GM19468 (cell line): ENCODE results near the gene RAB3GAP1.
"Not testable (repeated sequence)": the region's sequence is repeated elsewhere in the genome, so short reads cannot be mapped to it uniquely, and the experiment has no call there.

Source experiments
- ATAC-seq: cut with Tn5 transposase; IDR thresholded peaks from one replicate; pipeline ENCODE4 v1.9.1; 2021; ENCODE audit warnings: mild to moderate bottlenecking, moderate library complexity, moderate number of reproducible peaks; ENCODE audit not compliant: unreplicated experiment; ENCODE audit errors: extremely low read depth

Gene RAB3GAP1

GRCh38 chr2:135052042-135052876 lies at the start of gene RAB3GAP1:
Gene RAB3GAP1, plus strand, starts transcription at chr2:135052292. Its CDS starts 16 bp downstream, at chr2:135052308.
- peak; percentile 75 for ATAC-seq

GRCh38 chr2:135002836-135003235 lies 49.3 kb upstream of the RAB3GAP1 start:
- no peak for ATAC-seq

GRCh38 chr2:135004005-135004746 lies 47.9 kb upstream of the RAB3GAP1 start:
- ATAC-seq = no peak

GRCh38 chr2:135005753-135006152 lies 46.3 kb upstream of the RAB3GAP1 start:
- ATAC-seq = no peak

- ATAC-seq = no peak
Observed at GRCh38 chr2:135009339-135009738, 42.8 kb upstream of the RAB3GAP1 start.

- ATAC-seq = no peak
Observed at GRCh38 chr2:135010200-135010942, 41.7 kb upstream of the RAB3GAP1 start.

GRCh38 chr2:135011633-135012032 lies 40.5 kb upstream of the RAB3GAP1 start:
- ATAC-seq = no peak

- no peak for ATAC-seq
Observed at GRCh38 chr2:135021618-135022017, 30.5 kb upstream of the RAB3GAP1 start.

GRCh38 chr2:135022952-135023880 lies 28.9 kb upstream of the RAB3GAP1 start:
- ATAC-seq = no peak

- ATAC-seq = no peak
Observed at GRCh38 chr2:135023886-135024485, 28.1 kb upstream of the RAB3GAP1 start.

GRCh38 chr2:135029481-135030134 lies 22.5 kb upstream of the RAB3GAP1 start:
- ATAC-seq = no peak

GRCh38 chr2:135030826-135031225 lies 21.3 kb upstream of the RAB3GAP1 start:
- no peak for ATAC-seq

GRCh38 chr2:135033216-135033615 lies 18.9 kb upstream of the RAB3GAP1 start:
- ATAC-seq = not testable (repeated sequence)

GRCh38 chr2:135037831-135038230 lies 14.3 kb upstream of the RAB3GAP1 start:
- no peak for ATAC-seq

- no peak for ATAC-seq
Observed at GRCh38 chr2:135043345-135043744, 8.7 kb upstream of the RAB3GAP1 start.

- ATAC-seq = no peak
Observed at GRCh38 chr2:135047300-135047699, 4.8 kb upstream of the RAB3GAP1 start, which contains the start of gene MAP3K19. Gene MAP3K19, minus strand, starts transcription at chr2:135047447. Its CDS starts 22,800 bp downstream, at chr2:135024647.

GRCh38 chr2:135048122-135048521 lies 4.0 kb upstream of the RAB3GAP1 start:
- ATAC-seq = no peak

- no peak for ATAC-seq
Observed at GRCh38 chr2:135050132-135050531, 2.0 kb upstream of the RAB3GAP1 start.

- no peak for ATAC-seq
Observed at GRCh38 chr2:135050684-135051083, 1.4 kb upstream of the RAB3GAP1 start.
